Measurements from ENCODE around the gene RPL12. TPM values are rescaled to one million over a fixed set of nuclear protein-coding genes. Genes with fewer than 3 reads are reported as not detected.

RPL12 gene
- total and polyA plus RNA-seq, 2 experiments from 2014 or later = 594 to 1,676 TPM

GRCh38 chr9:127422133-127422782 is 28.9 kb downstream of the RPL12 start:
- H3K27me3 ChIP-seq (replicated peaks; ENCODE audit: insufficient read depth) = no peaks in the 10 kb centered on the region
- H3K4me3 ChIP-seq = peak overlapping the region; percentile 91; the same call in 1 of the 2 replicates
- no peak overlapping the region for H3K27ac ChIP-seq
- WGBS, 2 experiments (ENCODE audit: low coverage in 1 of 2, low lambda C conversion rate in 2 of 2, missing lambda C conversion rate in 2 of 2) = 50 to 90% methylated on average over 2 to 10 of the region's 10 CpGs
- H3K9me3 ChIP-seq (ENCODE audit: low read depth) = no peaks in the 10 kb centered on the region
- H3K9ac ChIP-seq = peak overlapping the region; percentile 88; the same call in 1 of the 2 replicates
- H3K9me2 ChIP-seq (ENCODE audit: insufficient read depth) = no peaks in the 10 kb centered on the region
- H3K79me2 ChIP-seq (ENCODE audit: insufficient read depth) = peaks cover 43% of the 10 kb centered on the region
- peak overlapping the region; percentile 98 for H3K4me2 ChIP-seq (ENCODE audit: unreplicated experiment)
- no peak for DNase-seq
- H3F3A ChIP-seq (ENCODE audit: insufficient read depth) = no peaks in the 10 kb centered on the region
- TF ChIP-seq EZH2phosphoT487 (IDR thresholded peaks at IDR 0.05; ENCODE audit: insufficient read depth, low read depth) (no peak), EZH2 (IDR thresholded peaks at IDR 0.05; ENCODE audit: insufficient read depth, poor library complexity, severe bottlenecking) (no peak)
- peaks cover 11% of the 10 kb centered on the region for H3K4me1 ChIP-seq (ENCODE audit: insufficient read depth)
- no peaks in the 10 kb centered on the region for H3K36me3 ChIP-seq (ENCODE audit: low read depth)
- no peaks in the 10 kb centered on the region for H4K20me1 ChIP-seq (ENCODE audit: insufficient read depth)
- in situ Hi-C loops (cut with MboI) = no loop called here
- H2AFZ ChIP-seq = no peak overlapping the region

DNA sequence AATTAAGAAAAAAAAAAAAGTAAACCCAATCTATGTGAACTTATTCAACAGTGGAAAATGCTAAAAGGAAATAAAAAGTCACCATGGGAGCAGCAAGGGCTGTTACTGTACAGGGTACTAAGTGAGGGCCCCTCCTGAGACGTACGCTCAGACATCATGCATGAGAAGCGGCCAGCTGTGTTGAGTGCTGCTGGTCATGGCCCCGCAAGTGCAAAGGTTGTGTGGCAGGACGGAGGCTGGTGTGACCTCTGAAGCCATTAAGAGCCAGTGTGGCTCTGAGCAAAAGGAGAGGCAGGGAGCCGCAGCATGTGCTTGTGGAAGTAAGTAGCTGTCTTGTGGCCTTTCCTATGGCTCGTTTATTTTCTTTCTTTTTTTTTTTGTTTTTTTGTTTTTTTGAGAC is 30.1 kb downstream of the RPL12 start:
- Histone ChIP-seq H2AFZ (no peak overlapping the region), H3K4me1 (ENCODE audit: insufficient read depth) (peaks cover 10% of the 10 kb centered on the region), H3K9me2 (ENCODE audit: insufficient read depth) (no peaks in the 10 kb centered on the region), H3K36me3 (ENCODE audit: low read depth) (no peaks in the 10 kb centered on the region), H3K27ac (no peak overlapping the region), H3K4me3 (no peak overlapping the region), H3K79me2 (ENCODE audit: insufficient read depth) (peaks cover 31% of the 10 kb centered on the region), H3K9me3 (ENCODE audit: low read depth) (no peaks in the 10 kb centered on the region), H3K4me2 (ENCODE audit: unreplicated experiment) (no peak overlapping the region), H4K20me1 (ENCODE audit: insufficient read depth) (no peaks in the 10 kb centered on the region), H3K27me3 (replicated peaks; ENCODE audit: insufficient read depth) (no peaks in the 10 kb centered on the region), H3F3A (ENCODE audit: insufficient read depth) (no peaks in the 10 kb centered on the region), H3K9ac (no peak overlapping the region)
- in situ Hi-C loops (cut with MboI) = no loop called here
- no peak for DNase-seq
- TF ChIP-seq EZH2 (IDR thresholded peaks at IDR 0.05; ENCODE audit: insufficient read depth, poor library complexity, severe bottlenecking) (no peak), EZH2phosphoT487 (IDR thresholded peaks at IDR 0.05; ENCODE audit: insufficient read depth, low read depth) (no peak)
- WGBS, 2 experiments (ENCODE audit: low coverage in 1 of 2, low lambda C conversion rate in 2 of 2, missing lambda C conversion rate in 2 of 2) = 86 to 89% methylated on average over 7 of the region's 7 CpGs

GRCh38 chr9:127419348-127419747 is 31.9 kb downstream of the RPL12 start:
- Histone ChIP-seq H3K9ac (peak overlapping the region; percentile 68), H3K4me1 (ENCODE audit: insufficient read depth) (no peaks in the 10 kb centered on the region; the same call in 1 of the 2 replicates), H3F3A (ENCODE audit: insufficient read depth) (no peaks in the 10 kb centered on the region), H3K36me3 (ENCODE audit: low read depth) (no peaks in the 10 kb centered on the region), H3K9me2 (ENCODE audit: insufficient read depth) (no peaks in the 10 kb centered on the region), H3K27me3 (replicated peaks; ENCODE audit: insufficient read depth) (no peaks in the 10 kb centered on the region), H3K79me2 (ENCODE audit: insufficient read depth) (peaks cover 14% of the 10 kb centered on the region), H3K4me2 (ENCODE audit: unreplicated experiment) (peak overlapping the region; percentile 68), H4K20me1 (ENCODE audit: insufficient read depth) (no peaks in the 10 kb centered on the region), H3K27ac (no peak overlapping the region), H2AFZ (peak overlapping the region; percentile 69; the same call in 1 of the 2 replicates), H3K4me3 (peak overlapping the region; percentile 70), H3K9me3 (ENCODE audit: low read depth) (no peaks in the 10 kb centered on the region)
- no peak for DNase-seq
- WGBS, 2 experiments (ENCODE audit: low coverage in 1 of 2, low lambda C conversion rate in 2 of 2, missing lambda C conversion rate in 2 of 2) = 85 to 86% methylated on average over 6 of the region's 6 CpGs
- in situ Hi-C loops (cut with MboI) = no loop called here
- TF ChIP-seq EZH2phosphoT487 (IDR thresholded peaks at IDR 0.05; ENCODE audit: insufficient read depth, low read depth) (no peak), EZH2 (IDR thresholded peaks at IDR 0.05; ENCODE audit: insufficient read depth, poor library complexity, severe bottlenecking) (no peak)

DNA sequence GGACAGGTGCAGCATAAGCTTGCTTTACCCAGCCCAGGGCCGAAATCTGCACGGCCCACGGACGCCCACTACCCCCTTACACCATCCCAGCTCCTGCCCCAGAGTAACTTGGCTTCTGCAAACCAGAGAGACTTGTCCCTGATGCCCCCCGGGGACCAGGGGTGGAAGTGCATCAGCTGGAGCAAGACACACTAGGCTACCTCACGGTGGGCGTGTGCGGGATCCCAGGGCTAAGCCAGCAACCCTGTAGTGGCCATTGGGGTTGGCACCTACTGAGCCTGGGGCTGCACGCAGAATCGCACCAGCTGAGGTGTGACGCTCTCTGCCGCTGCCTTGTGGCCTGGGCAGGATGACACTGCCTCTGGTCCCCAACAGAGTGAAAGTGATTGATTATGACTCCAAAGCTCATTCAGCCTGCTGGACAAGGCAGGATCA is 33.2 kb downstream of the RPL12 start:
- in situ Hi-C loops (cut with MboI) = no loop called here
- Histone ChIP-seq H3K79me2 (ENCODE audit: insufficient read depth) (peaks cover 7% of the 10 kb centered on the region), H3K4me1 (ENCODE audit: insufficient read depth) (no peaks in the 10 kb centered on the region; the same call in 1 of the 2 replicates), H3K36me3 (ENCODE audit: low read depth) (no peaks in the 10 kb centered on the region), H3K9me3 (ENCODE audit: low read depth) (no peaks in the 10 kb centered on the region), H3K9ac (no peak overlapping the region), H4K20me1 (ENCODE audit: insufficient read depth) (no peaks in the 10 kb centered on the region), H3K9me2 (ENCODE audit: insufficient read depth) (no peaks in the 10 kb centered on the region), H3K4me2 (ENCODE audit: unreplicated experiment) (no peak overlapping the region), H3K4me3 (no peak overlapping the region), H3K27me3 (replicated peaks; ENCODE audit: insufficient read depth) (no peaks in the 10 kb centered on the region), H3K27ac (no peak overlapping the region), H3F3A (ENCODE audit: insufficient read depth) (no peaks in the 10 kb centered on the region), H2AFZ (no peak overlapping the region)
- peak; percentile 51 for DNase-seq
- TF ChIP-seq EZH2phosphoT487 (IDR thresholded peaks at IDR 0.05; ENCODE audit: insufficient read depth, low read depth) (no peak), EZH2 (IDR thresholded peaks at IDR 0.05; ENCODE audit: insufficient read depth, poor library complexity, severe bottlenecking) (no peak)
- 59 to 69% methylated on average over 11 to 12 of the region's 12 CpGs for WGBS, 2 experiments (ENCODE audit: low coverage in 1 of 2, low lambda C conversion rate in 2 of 2, missing lambda C conversion rate in 2 of 2)

Measured in GM23248 (cell line).